ENCODE results near the gene CIITA. TPM values are rescaled to one million over a fixed set of nuclear protein-coding genes. Genes with fewer than 3 reads are reported as not detected.

Gene CIITA
- total RNA-seq, 1 experiment from 2014 or later = 0.26 TPM

GRCh38 chr16:10840703-10841102, 36.3 kb upstream of the CIITA start:
- ATAC-seq (no peak), DNase-seq (ENCODE audit: low spot score) (no peak)
- Mint-ChIP-seq H3K4me3 (no peak overlapping the region), H3K36me3 (no peaks in the 10 kb centered on the region), H3K9me3 (peaks cover 6% of the 10 kb centered on the region), H3K27ac (0 out of 2 replicates have a peak overlapping the region, but pooled peaks have one; percentile 14), H3K27me3 (ENCODE audit: low read depth) (no peaks in the 10 kb centered on the region), H3K4me1 (peaks cover 9% of the 10 kb centered on the region)
- POLR2A ChIA-PET = no interaction called here
- TF ChIP-seq PRRX2 (CRISPR knock-in tag; IDR thresholded peaks at IDR 0.05) = no peak
- TF ChIP-seq MYBL2 (CRISPR knock-in tag; IDR thresholded peaks at IDR 0.05) = no peak
- TF ChIP-seq USF1 (CRISPR knock-in tag; IDR thresholded peaks at IDR 0.05) = no peak
- no peak for TF ChIP-seq ZNF396 (CRISPR knock-in tag; IDR thresholded peaks at IDR 0.05; ENCODE audit: borderline replicate concordance)
- no peak for TF ChIP-seq ZNF423 (CRISPR knock-in tag; IDR thresholded peaks at IDR 0.05)
- no peak for TF ChIP-seq NFATC4 (CRISPR knock-in tag; IDR thresholded peaks at IDR 0.05)
- no peak for TF ChIP-seq ZNF512 (CRISPR knock-in tag; IDR thresholded peaks at IDR 0.05; ENCODE audit: borderline replicate concordance)
- TF ChIP-seq ESRRA (CRISPR knock-in tag; IDR thresholded peaks at IDR 0.05; ENCODE audit: borderline replicate concordance) = no peak
- no peak for TF ChIP-seq ZMAT4 (CRISPR knock-in tag; IDR thresholded peaks at IDR 0.05)
- CTCF ChIA-PET = interaction anchor here (1.9 kb wide), 1 partner anchor 78 kb away, joined by 4 read pairs; no protein-coding TSS in a partner anchor

GRCh38 chr16:10846213-10846998, 30.6 kb upstream of the CIITA start:
- DNase-seq (ENCODE audit: low spot score) (no peak), ATAC-seq (no peak)
- no peaks in the 10 kb centered on the region for H3K4me1 Mint-ChIP-seq
- no peaks in the 10 kb centered on the region for H3K9me3 Mint-ChIP-seq
- H3K27ac Mint-ChIP-seq = no peak overlapping the region
- TF ChIP-seq MXD4 (CRISPR knock-in tag; IDR thresholded peaks at IDR 0.05; ENCODE audit: borderline replicate concordance) = no peak
- TF ChIP-seq NR1H2 (CRISPR knock-in tag; IDR thresholded peaks at IDR 0.05) = no peak
- no peak for TF ChIP-seq IRF1 (CRISPR knock-in tag; IDR thresholded peaks at IDR 0.05)
- TF ChIP-seq ATF3 (CRISPR knock-in tag; conservative IDR thresholded peaks at IDR 0.05) = no peak
- peaks cover 2% of the 10 kb centered on the region; the same call in 1 of the 2 replicates for H3K27me3 Mint-ChIP-seq (ENCODE audit: low read depth)
- no peak overlapping the region for H3K4me3 Mint-ChIP-seq
- ChIA-PET CTCF (no interaction called here), POLR2A (no interaction called here)
- H3K36me3 Mint-ChIP-seq = no peaks in the 10 kb centered on the region

- Mint-ChIP-seq H3K36me3 (no peaks in the 10 kb centered on the region), H3K4me3 (no peak overlapping the region), H3K27ac (no peak overlapping the region), H3K27me3 (ENCODE audit: low read depth) (peaks cover 2% of the 10 kb centered on the region; the same call in 1 of the 2 replicates), H3K4me1 (no peaks in the 10 kb centered on the region), H3K9me3 (no peaks in the 10 kb centered on the region)
- DNase-seq (ENCODE audit: low spot score) (no peak), ATAC-seq (no peak)
- CTCF ChIA-PET = no interaction called here
- TF ChIP-seq MLX (CRISPR knock-in tag; IDR thresholded peaks at IDR 0.05) (no peak), ZNF281 (CRISPR knock-in tag; IDR thresholded peaks at IDR 0.05) (no peak)
- POLR2A ChIA-PET = no interaction called here
Observed at GRCh38 chr16:10847176-10847575, 29.8 kb upstream of the CIITA start.
